WTC11 (cell line): ENCODE results near the gene MTMR8. TPM values are rescaled to one million over a fixed set of nuclear protein-coding genes. Genes with fewer than 3 reads are reported as not detected.
A peak's percentile ranks its signal among the peaks of the same experiment; 100 is the strongest.

Source experiments
- ATAC-seq: fragments of 200-7000 bp; cut with Tn5 transposase; 2 replicates; pipeline ENCODE4 v1.10.0; 2021; ENCODE audit warnings: mild to moderate bottlenecking, moderate library complexity
- CTCF ChIA-PET: fragments of 300-600 bp; sonication (Branson Sonifier 250); formaldehyde crosslinking; loops from one replicate; lab custom pipeline; 2021; ENCODE audit warnings: antibody characterized with exemption; lab: Charles Lee
- POLR2A ChIA-PET: fragments of 350-600 bp; sonication (Branson Sonifier 250); formaldehyde crosslinking; loops from one replicate; lab custom pipeline; 2021; ENCODE audit warnings: antibody characterized with exemption; lab: Charles Lee
- DNase-seq: peaks from one replicate; pipeline ENCODE4 v3.0.0; 2021; ENCODE audit warnings: low spot score
- H3K27ac Mint-ChIP-seq: 2 replicates; pipeline ENCODE4 v1.8.0; 2021; ENCODE audit warnings: mixed read lengths
- H3K27me3 Mint-ChIP-seq: 2 replicates; pipeline ENCODE4 v1.8.0; 2021; ENCODE audit warnings: low read depth, mild to moderate bottlenecking, moderate library complexity, mixed read lengths
- H3K36me3 Mint-ChIP-seq: 2 replicates; pipeline ENCODE4 v1.8.0; 2021; ENCODE audit warnings: mixed read lengths
- H3K4me1 Mint-ChIP-seq: 2 replicates; pipeline ENCODE4 v1.8.0; 2022; ENCODE audit warnings: mixed read lengths
- H3K4me3 Mint-ChIP-seq: 2 replicates; pipeline ENCODE4 v1.8.0; 2021; ENCODE audit warnings: mild to moderate bottlenecking, moderate library complexity, mixed read lengths
- H3K9me3 Mint-ChIP-seq: 2 replicates; pipeline ENCODE4 v1.8.0; 2021; ENCODE audit warnings: mixed read lengths
- CBFB ChIP-seq: sonication (generic); formaldehyde crosslinking; IDR thresholded peaks from 2 replicates; pipeline ENCODE4 v1.8.1; 2022; ENCODE audit warnings: mild to moderate bottlenecking, low read depth, missing genetic modification reagents
- CDX4 ChIP-seq: fragments of 250-450 bp; sonication (Bioruptor Pico); IDR thresholded peaks from 2 replicates; pipeline ENCODE4 v1.9.0; 2021; ENCODE audit warnings: moderate library complexity, mild to moderate bottlenecking, inconsistent platforms, borderline replicate concordance
- FOXK1 ChIP-seq: sonication (generic); formaldehyde crosslinking; IDR thresholded peaks from 2 replicates; pipeline ENCODE4 v1.8.0; 2022; ENCODE audit warnings: mild to moderate bottlenecking, moderate library complexity, missing genetic modification reagents
- MXD4 ChIP-seq: fragments of 250-450 bp; sonication (Bioruptor Pico); IDR thresholded peaks from 2 replicates; pipeline ENCODE4 v1.8.0; 2021; ENCODE audit warnings: mild to moderate bottlenecking, moderate library complexity, borderline replicate concordance
- NR2C2 ChIP-seq: sonication (generic); formaldehyde crosslinking; IDR thresholded peaks from 2 replicates; pipeline ENCODE4 v1.8.0; 2022; ENCODE audit warnings: mild to moderate bottlenecking, missing genetic modification reagents
- SOX15 ChIP-seq: fragments of 250-450 bp; sonication (Bioruptor Pico); IDR thresholded peaks from 2 replicates; pipeline ENCODE4 v1.9.0; 2021; ENCODE audit warnings: mild to moderate bottlenecking
- SP1 ChIP-seq: sonication (generic); formaldehyde crosslinking; conservative IDR thresholded peaks from 2 replicates; pipeline ENCODE4 v1.8.1; 2022; ENCODE audit warnings: missing genetic modification reagents
- STAT6 ChIP-seq: sonication (generic); formaldehyde crosslinking; conservative IDR thresholded peaks from 2 replicates; pipeline ENCODE4 v1.8.1; 2023; ENCODE audit warnings: mild to moderate bottlenecking, low read depth, missing genetic modification reagents, moderate library complexity
- TP53 ChIP-seq: sonication (generic); formaldehyde crosslinking; IDR thresholded peaks from 2 replicates; pipeline ENCODE4 v1.8.1; 2023; ENCODE audit warnings: mild to moderate bottlenecking, missing genetic modification reagents
- ZNF121 ChIP-seq: sonication (generic); formaldehyde crosslinking; IDR thresholded peaks from 2 replicates; pipeline ENCODE4 v1.8.0; 2023; ENCODE audit warnings: missing genetic modification reagents
- ZNF219 ChIP-seq: sonication (generic); formaldehyde crosslinking; IDR thresholded peaks from 2 replicates; pipeline ENCODE4 v1.8.0; 2023; ENCODE audit warnings: missing genetic modification reagents, mild to moderate bottlenecking, borderline replicate concordance
- ZNF263 ChIP-seq: sonication (generic); formaldehyde crosslinking; IDR thresholded peaks from 2 replicates; pipeline ENCODE4 v1.8.1; 2022; ENCODE audit warnings: low read depth, mild to moderate bottlenecking, moderate library complexity, missing genetic modification reagents
- ZNF423 ChIP-seq: fragments of 250-450 bp; sonication (Bioruptor Pico); IDR thresholded peaks from 2 replicates; pipeline ENCODE4 v2.1.2; 2022; ENCODE audit warnings: mild to moderate bottlenecking, moderate library complexity
- total RNA-seq: library from RNA; stranded (reverse); gene quantifications from 3 replicates; pipeline ENCODE4 v1.2.3, GENCODE V29; 2021
- TF ChIP-seq, protein P1 (sequence below): sonication (generic); formaldehyde crosslinking; IDR thresholded peaks from 2 replicates; pipeline ENCODE4 v1.8.1; 2022; ENCODE audit warnings: low read depth, missing genetic modification reagents, borderline replicate concordance
- TF ChIP-seq, protein P2 (sequence below): sonication (generic); formaldehyde crosslinking; IDR thresholded peaks from 2 replicates; pipeline ENCODE4 v1.8.0; 2023; ENCODE audit warnings: missing genetic modification reagents
- TF ChIP-seq, protein P3 (sequence below): sonication (generic); formaldehyde crosslinking; IDR thresholded peaks from 2 replicates; pipeline ENCODE4 v1.8.0; 2022; ENCODE audit warnings: mild to moderate bottlenecking, missing genetic modification reagents
- TF ChIP-seq, protein P4 (sequence below): sonication (generic); formaldehyde crosslinking; IDR thresholded peaks from 2 replicates; pipeline ENCODE4 v1.8.0; 2022; ENCODE audit warnings: mild to moderate bottlenecking, missing genetic modification reagents

The MTMR8 gene
- total RNA-seq, 1 experiment from 2014 or later = 7.1 TPM

DNA sequence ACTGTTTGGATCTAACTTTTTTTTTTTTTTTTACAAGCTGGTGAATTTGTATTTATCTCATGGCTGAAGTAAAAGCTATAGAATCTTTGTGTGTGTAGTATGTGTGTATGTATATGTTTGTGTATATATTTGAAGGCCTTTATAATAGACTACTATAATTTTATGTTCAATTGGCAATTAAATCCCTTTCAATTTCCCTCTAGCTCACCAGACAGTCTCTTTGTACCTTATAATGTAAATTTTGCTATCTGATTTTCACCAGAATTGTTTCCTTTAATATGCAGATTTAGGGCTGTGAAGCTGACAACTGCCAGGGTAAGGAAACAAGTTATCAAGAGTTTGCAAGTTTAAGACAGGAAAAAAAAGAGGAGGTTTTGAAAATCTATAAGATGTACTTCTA lies 33.1 kb upstream of the MTMR8 start:
- ChIA-PET POLR2A (interaction anchor here (0.6 kb wide), 1 partner anchor 245 kb away, joined by 3 read pairs; no protein-coding TSS in a partner anchor), CTCF (interaction anchor here (0.6 kb wide), 1 partner anchor 872 kb away, joined by 3 read pairs; no protein-coding TSS in a partner anchor)
- Mint-ChIP-seq H3K4me1 (peaks cover 33% of the 10 kb centered on the region), H3K9me3 (peaks cover 8% of the 10 kb centered on the region; the same call in 1 of the 2 replicates), H3K36me3 (peaks cover 11% of the 10 kb centered on the region), H3K27me3 (no peaks in the 10 kb centered on the region; the same call in 1 of the 2 replicates), H3K4me3 (peak overlapping the region; percentile 18; the same call in 1 of the 2 replicates), H3K27ac (0 out of 2 replicates have a peak overlapping the region, but pooled peaks have one; percentile 27)
- ATAC-seq (no peak), DNase-seq (no peak)
- TF ChIP-seq TP53 = no peak
- no peak for TF ChIP-seq CDX4 (CRISPR knock-in tag)
- TF ChIP-seq, protein P1, sequence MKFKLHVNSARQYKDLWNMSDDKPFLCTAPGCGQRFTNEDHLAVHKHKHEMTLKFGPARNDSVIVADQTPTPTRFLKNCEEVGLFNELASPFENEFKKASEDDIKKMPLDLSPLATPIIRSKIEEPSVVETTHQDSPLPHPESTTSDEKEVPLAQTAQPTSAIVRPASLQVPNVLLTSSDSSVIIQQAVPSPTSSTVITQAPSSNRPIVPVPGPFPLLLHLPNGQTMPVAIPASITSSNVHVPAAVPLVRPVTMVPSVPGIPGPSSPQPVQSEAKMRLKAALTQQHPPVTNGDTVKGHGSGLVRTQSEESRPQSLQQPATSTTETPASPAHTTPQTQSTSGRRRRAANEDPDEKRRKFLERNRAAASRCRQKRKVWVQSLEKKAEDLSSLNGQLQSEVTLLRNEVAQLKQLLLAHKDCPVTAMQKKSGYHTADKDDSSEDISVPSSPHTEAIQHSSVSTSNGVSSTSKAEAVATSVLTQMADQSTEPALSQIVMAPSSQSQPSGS (CRISPR knock-in tag) = no peak
- TF ChIP-seq ZNF263 = no peak
- no peak for TF ChIP-seq NR2C2
- no peak for TF ChIP-seq SOX15
- TF ChIP-seq MXD4 (CRISPR knock-in tag) = no peak
- TF ChIP-seq, protein P2, sequence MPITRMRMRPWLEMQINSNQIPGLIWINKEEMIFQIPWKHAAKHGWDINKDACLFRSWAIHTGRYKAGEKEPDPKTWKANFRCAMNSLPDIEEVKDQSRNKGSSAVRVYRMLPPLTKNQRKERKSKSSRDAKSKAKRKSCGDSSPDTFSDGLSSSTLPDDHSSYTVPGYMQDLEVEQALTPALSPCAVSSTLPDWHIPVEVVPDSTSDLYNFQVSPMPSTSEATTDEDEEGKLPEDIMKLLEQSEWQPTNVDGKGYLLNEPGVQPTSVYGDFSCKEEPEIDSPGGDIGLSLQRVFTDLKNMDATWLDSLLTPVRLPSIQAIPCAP (CRISPR knock-in tag) = no peak
- TF ChIP-seq, protein P3, sequence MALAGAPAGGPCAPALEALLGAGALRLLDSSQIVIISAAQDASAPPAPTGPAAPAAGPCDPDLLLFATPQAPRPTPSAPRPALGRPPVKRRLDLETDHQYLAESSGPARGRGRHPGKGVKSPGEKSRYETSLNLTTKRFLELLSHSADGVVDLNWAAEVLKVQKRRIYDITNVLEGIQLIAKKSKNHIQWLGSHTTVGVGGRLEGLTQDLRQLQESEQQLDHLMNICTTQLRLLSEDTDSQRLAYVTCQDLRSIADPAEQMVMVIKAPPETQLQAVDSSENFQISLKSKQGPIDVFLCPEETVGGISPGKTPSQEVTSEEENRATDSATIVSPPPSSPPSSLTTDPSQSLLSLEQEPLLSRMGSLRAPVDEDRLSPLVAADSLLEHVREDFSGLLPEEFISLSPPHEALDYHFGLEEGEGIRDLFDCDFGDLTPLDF (CRISPR knock-in tag) = no peak

DNA sequence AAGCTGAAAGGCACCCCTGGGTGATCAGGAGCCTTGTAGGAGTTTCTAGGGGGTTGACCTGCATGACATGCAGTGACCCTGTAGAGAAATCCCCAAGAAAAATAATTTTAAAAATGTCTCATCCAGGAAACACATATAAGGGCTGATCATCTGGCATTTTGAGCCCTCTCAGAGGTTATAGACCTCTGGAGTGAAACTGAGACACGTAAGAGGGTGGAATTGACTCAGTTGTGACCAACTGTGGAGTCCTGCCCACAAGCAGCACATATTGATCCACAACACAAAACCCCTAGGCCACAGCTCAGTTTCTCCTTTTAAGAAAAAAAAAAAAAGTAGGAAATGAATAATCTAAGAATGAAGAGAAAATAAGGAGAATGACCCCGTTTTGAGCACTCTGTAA lies 32.5 kb upstream of the MTMR8 start:
- peaks cover 33% of the 10 kb centered on the region for H3K4me1 Mint-ChIP-seq
- ATAC-seq = no peak
- H3K36me3 Mint-ChIP-seq = peaks cover 8% of the 10 kb centered on the region
- DNase-seq = no peak
- H3K27ac Mint-ChIP-seq = peak overlapping the region; percentile 83
- peaks cover 4% of the 10 kb centered on the region; the same call in 1 of the 2 replicates for H3K9me3 Mint-ChIP-seq
- ChIA-PET CTCF (interaction anchor here (0.7 kb wide), 1 partner anchor 34 kb away, joined by 4 read pairs; no protein-coding TSS in a partner anchor), POLR2A (no interaction called here)
- H3K4me3 Mint-ChIP-seq = peak overlapping the region; percentile 39; the same call in 1 of the 2 replicates
- H3K27me3 Mint-ChIP-seq = no peaks in the 10 kb centered on the region; the same call in 1 of the 2 replicates
- no peak for TF ChIP-seq ZNF121 (CRISPR knock-in tag)
- no peak for TF ChIP-seq SP1
- TF ChIP-seq CBFB (CRISPR knock-in tag) = no peak
- no peak for TF ChIP-seq FOXK1 (CRISPR knock-in tag)
- peak; percentile 57; the same call in 1 of the 2 replicates for TF ChIP-seq ZNF423 (CRISPR knock-in tag)
- no peak for TF ChIP-seq ZNF219
- no peak for TF ChIP-seq STAT6 (CRISPR knock-in tag)
- TF ChIP-seq, protein P4, sequence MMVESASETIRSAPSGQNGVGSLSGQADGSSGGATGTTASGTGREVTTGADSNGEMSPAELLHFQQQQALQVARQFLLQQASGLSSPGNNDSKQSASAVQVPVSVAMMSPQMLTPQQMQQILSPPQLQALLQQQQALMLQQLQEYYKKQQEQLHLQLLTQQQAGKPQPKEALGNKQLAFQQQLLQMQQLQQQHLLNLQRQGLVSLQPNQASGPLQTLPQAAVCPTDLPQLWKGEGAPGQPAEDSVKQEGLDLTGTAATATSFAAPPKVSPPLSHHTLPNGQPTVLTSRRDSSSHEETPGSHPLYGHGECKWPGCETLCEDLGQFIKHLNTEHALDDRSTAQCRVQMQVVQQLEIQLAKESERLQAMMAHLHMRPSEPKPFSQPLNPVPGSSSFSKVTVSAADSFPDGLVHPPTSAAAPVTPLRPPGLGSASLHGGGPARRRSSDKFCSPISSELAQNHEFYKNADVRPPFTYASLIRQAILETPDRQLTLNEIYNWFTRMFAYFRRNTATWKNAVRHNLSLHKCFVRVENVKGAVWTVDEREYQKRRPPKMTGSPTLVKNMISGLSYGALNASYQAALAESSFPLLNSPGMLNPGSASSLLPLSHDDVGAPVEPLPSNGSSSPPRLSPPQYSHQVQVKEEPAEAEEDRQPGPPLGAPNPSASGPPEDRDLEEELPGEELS = no peak
